Endothelial cell of umbilical vein (primary cell): ENCODE results near the gene ABCC5.

Experiments
- POLR2A ChIP-seq: IDR thresholded peaks from 2 replicates; pipeline ENCODE4 v1.6.1; 2012; ENCODE audit warnings: low read depth, mild to moderate bottlenecking, control low read depth, low read length
- POLR2AphosphoS5 ChIP-seq: IDR thresholded peaks from 2 replicates; pipeline ENCODE4 v1.6.1; 2012; ENCODE audit warnings: low read depth, mild to moderate bottlenecking, control low read depth, low read length, moderate library complexity; ENCODE audit not compliant: insufficient read depth

DNA sequence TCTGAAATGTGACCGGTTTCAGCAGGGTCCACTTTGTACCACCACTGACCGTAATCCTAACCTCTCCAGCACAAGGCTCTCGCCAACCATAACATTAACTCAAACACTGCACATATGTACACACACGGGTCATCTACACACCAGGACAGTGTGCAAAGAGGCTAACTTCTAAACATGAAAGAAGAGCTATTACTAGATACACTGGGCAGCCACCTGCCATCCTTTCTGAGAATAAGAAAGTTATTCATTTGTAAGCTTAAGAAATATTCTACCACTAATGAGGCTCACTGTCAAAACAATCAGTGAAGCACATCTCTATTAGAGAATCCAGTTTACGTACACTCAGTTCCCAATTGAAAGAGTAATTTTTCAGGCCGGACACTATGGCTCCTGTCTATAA, 73.9 kb downstream of the ABCC5 start:
- no peak for TF ChIP-seq POLR2AphosphoS5
- TF ChIP-seq POLR2A: no peak
